Lower lobe of right lung (tissue), 2 donors: ENCODE results near the gene BFSP2. TPM values are rescaled to one million over a fixed set of nuclear protein-coding genes. Genes with fewer than 3 reads are reported as not detected.

Experiments used
- ATAC-seq, 2 donors: fragments of 200-7000 bp; cut with Tn5 transposase; one replicate each; pipeline ENCODE4 v1.9.1; 2020 to 2022; ENCODE audit warnings: mild to moderate bottlenecking in 2 of 2, moderate library complexity in 2 of 2
- DNase-seq: peaks from one replicate; pipeline ENCODE4 v3.0.0-alpha.2; 2020
- H3K27ac ChIP-seq: fragments of 200-600 bp; one replicate; pipeline ENCODE4 v1.8.0; 2022
- H3K27me3 ChIP-seq: fragments of 200-600 bp; one replicate; pipeline ENCODE4 v1.8.0; 2022; ENCODE audit warnings: low read depth
- H3K36me3 ChIP-seq: fragments of 200-600 bp; one replicate; pipeline ENCODE4 v1.8.0; 2022; ENCODE audit warnings: mild to moderate bottlenecking
- H3K4me1 ChIP-seq: fragments of 200-600 bp; one replicate; pipeline ENCODE4 v1.8.0; 2022
- H3K4me3 ChIP-seq: fragments of 200-600 bp; one replicate; pipeline ENCODE4 v1.8.0; 2022; ENCODE audit warnings: mild to moderate bottlenecking
- H3K9me3 ChIP-seq: fragments of 200-600 bp; one replicate; pipeline ENCODE4 v1.8.0; 2022
- CTCF ChIP-seq: fragments of 200-600 bp; IDR thresholded peaks from one replicate; pipeline ENCODE4 v1.8.0; 2022; ENCODE audit warnings: antibody characterized with exemption, mild to moderate bottlenecking
- intact Hi-C: fragments of 100-400 bp; cut with DNase I; formaldehyde crosslinking; loops from one replicate; pipeline ENCODE4 v1.11.0; 2022
- total RNA-seq: library from RNA; stranded (reverse); fragmentation: NEBNext Ultra II Directional; extraction: Animal tissue kit (Norgen Biotek cat#: 25700); gene quantifications from one replicate; pipeline ENCODE4 v1.2.1, GENCODE V29; 2021
- donor health status: DM: no; HTN: yes; CAD: no; lungs with severe emphysema.

The BFSP2 gene
- total RNA-seq, 1 donor from 2014 or later = not detected

- TF ChIP-seq CTCF = no peak
- no peak overlapping the region for H3K27ac ChIP-seq
- ATAC-seq = no peak
- H3K4me1 ChIP-seq = peaks cover 7% of the 10 kb centered on the region
- DNase-seq = no peak
- no peaks in the 10 kb centered on the region for H3K27me3 ChIP-seq
- H3K36me3 ChIP-seq = no peaks in the 10 kb centered on the region
- intact Hi-C loops = no loop called here
- no peaks in the 10 kb centered on the region for H3K9me3 ChIP-seq
- H3K4me3 ChIP-seq = no peak overlapping the region
These were observed 103.6 kb downstream of the BFSP2 start for GRCh38 chr3:133503409-133503808.

- peaks cover 7% of the 10 kb centered on the region for H3K4me1 ChIP-seq
- intact Hi-C loops = no loop called here
These were observed 104.9 kb downstream of the BFSP2 start for GRCh38 chr3:133504736-133505135.

GRCh38 chr3:133505813-133506212 is 106.0 kb downstream of the BFSP2 start:
- ATAC-seq (no peak), DNase-seq (no peak)
- Histone ChIP-seq H3K4me3 (no peak overlapping the region), H3K9me3 (no peaks in the 10 kb centered on the region), H3K36me3 (no peaks in the 10 kb centered on the region), H3K4me1 (peaks cover 7% of the 10 kb centered on the region), H3K27me3 (no peaks in the 10 kb centered on the region), H3K27ac (peak overlapping the region; percentile 52)
- no peak for TF ChIP-seq CTCF
- intact Hi-C loops = no loop called here

More at GRCh38 chr3:133504736-133505135, 104.9 kb downstream of the BFSP2 start:
- no peak for TF ChIP-seq CTCF
- Histone ChIP-seq H3K36me3 (no peaks in the 10 kb centered on the region), H3K27me3 (no peaks in the 10 kb centered on the region), H3K9me3 (no peaks in the 10 kb centered on the region), H3K27ac (no peak overlapping the region), H3K4me3 (no peak overlapping the region)
- DNase-seq (no peak), ATAC-seq (no peak)

GRCh38 chr3:133506215-133506901 is 106.5 kb downstream of the BFSP2 start:
- no peak for TF ChIP-seq CTCF
- Histone ChIP-seq H3K27ac (peak overlapping the region; percentile 52), H3K9me3 (no peaks in the 10 kb centered on the region), H3K27me3 (no peaks in the 10 kb centered on the region), H3K4me3 (peak overlapping the region; percentile 4), H3K4me1 (peaks cover 7% of the 10 kb centered on the region), H3K36me3 (no peaks in the 10 kb centered on the region)
- ATAC-seq (peak; percentile 67 to 79), DNase-seq (no peak)
- intact Hi-C loops = no loop called here

GRCh38 chr3:133509488-133509887 is 109.6 kb downstream of the BFSP2 start:
- H3K36me3 ChIP-seq = no peaks in the 10 kb centered on the region
- intact Hi-C loops = no loop called here
- H3K4me1 ChIP-seq = peaks cover 7% of the 10 kb centered on the region
- no peak overlapping the region for H3K4me3 ChIP-seq
- H3K9me3 ChIP-seq = no peaks in the 10 kb centered on the region
- TF ChIP-seq CTCF = no peak
- no peak for ATAC-seq
- no peak for DNase-seq
- H3K27ac ChIP-seq = no peak overlapping the region
- no peaks in the 10 kb centered on the region for H3K27me3 ChIP-seq
